ENCODE measurements around the gene FNDC3B.
"Not testable (repeated sequence)": the region's sequence is repeated elsewhere in the genome, so short reads cannot be mapped to it uniquely, and the experiment has no call there.

Gene FNDC3B

GRCh38 chr3:172090035-172090434 lies 50.7 kb downstream of the FNDC3B start:
- Histone ChIP-seq H3K9ac (ENCODE audit: low read depth in 1 of 2, low read length in 2 of 2) (no peak overlapping the region), H3K27me3 (ENCODE audit: control insufficient read depth in 1 of 2, insufficient read depth in 2 of 2, low read length in 2 of 2) (no peaks in the 10 kb centered on the region), H3K4me3 (ENCODE audit: low read depth in 1 of 2, low read length in 2 of 2) (no peak overlapping the region), H3K36me3 (ENCODE audit: control insufficient read depth in 1 of 2, insufficient read depth in 2 of 2, low read length in 2 of 2) (no peaks in the 10 kb centered on the region), H3K9me3 (ENCODE audit: control insufficient read depth in 1 of 2, low read length in 2 of 2) (no peaks in the 10 kb centered on the region), H3K27ac (ENCODE audit: low read depth, low read length) (no peak overlapping the region), H3K4me1 (ENCODE audit: control insufficient read depth in 1 of 2, insufficient read depth in 2 of 2, low read length in 2 of 2) (peaks cover 11 to 21% of the 10 kb centered on the region in 2 donors)

GRCh38 chr3:172092658-172093057 lies 53.3 kb downstream of the FNDC3B start:
- Histone ChIP-seq H3K36me3 (ENCODE audit: control insufficient read depth in 1 of 2, insufficient read depth in 2 of 2, low read length in 2 of 2) (no peaks in the 10 kb centered on the region), H3K4me1 (ENCODE audit: control insufficient read depth in 1 of 2, insufficient read depth in 2 of 2, low read length in 2 of 2) (peaks cover 11 to 39% of the 10 kb centered on the region in 2 donors), H3K27ac (ENCODE audit: low read depth, low read length) (no peak overlapping the region), H3K4me3 (ENCODE audit: low read depth in 1 of 2, low read length in 2 of 2) (no peak overlapping the region), H3K9ac (ENCODE audit: low read depth in 1 of 2, low read length in 2 of 2) (no peak overlapping the region), H3K27me3 (ENCODE audit: control insufficient read depth in 1 of 2, insufficient read depth in 2 of 2, low read length in 2 of 2) (no peaks in the 10 kb centered on the region), H3K9me3 (ENCODE audit: control insufficient read depth in 1 of 2, low read length in 2 of 2) (no peaks in the 10 kb centered on the region)

- not testable (repeated sequence) for H3K9ac ChIP-seq (ENCODE audit: low read depth in 1 of 2, low read length in 2 of 2); H3K9me3 ChIP-seq (ENCODE audit: control insufficient read depth in 1 of 2, low read length in 2 of 2); H3K4me3 ChIP-seq (ENCODE audit: low read depth in 1 of 2, low read length in 2 of 2); H3K36me3 ChIP-seq (ENCODE audit: control insufficient read depth in 1 of 2, insufficient read depth in 2 of 2, low read length in 2 of 2); H3K27me3 ChIP-seq (ENCODE audit: control insufficient read depth in 1 of 2, insufficient read depth in 2 of 2, low read length in 2 of 2); H3K27ac ChIP-seq (ENCODE audit: low read depth, low read length)
- H3K4me1 ChIP-seq (ENCODE audit: control insufficient read depth in 1 of 2, insufficient read depth in 2 of 2, low read length in 2 of 2), result peaks cover 6 to 40% of the 10 kb centered on the region in 2 donors
Measured at GRCh38 chr3:172093581-172094443, 54.4 kb downstream of the FNDC3B start.

- H3K4me3 ChIP-seq (ENCODE audit: low read depth in 1 of 2, low read length in 2 of 2), result no peak overlapping the region
- no peaks in the 10 kb centered on the region for H3K27me3 ChIP-seq (ENCODE audit: control insufficient read depth in 1 of 2, insufficient read depth in 2 of 2, low read length in 2 of 2)
- H3K4me1 ChIP-seq (ENCODE audit: control insufficient read depth in 1 of 2, insufficient read depth in 2 of 2, low read length in 2 of 2), result peaks cover 6 to 51% of the 10 kb centered on the region in 2 donors
- no peaks in the 10 kb centered on the region for H3K36me3 ChIP-seq (ENCODE audit: control insufficient read depth in 1 of 2, insufficient read depth in 2 of 2, low read length in 2 of 2)
- H3K9me3 ChIP-seq (ENCODE audit: control insufficient read depth in 1 of 2, low read length in 2 of 2), result no peaks in the 10 kb centered on the region
- H3K9ac ChIP-seq (ENCODE audit: low read depth in 1 of 2, low read length in 2 of 2), result no peak overlapping the region
- no peak overlapping the region for H3K27ac ChIP-seq (ENCODE audit: low read depth, low read length)
Measured at GRCh38 chr3:172094621-172095557, 55.5 kb downstream of the FNDC3B start.

- H3K9ac ChIP-seq (ENCODE audit: low read depth in 1 of 2, low read length in 2 of 2), result no peak overlapping the region
- H3K4me1 ChIP-seq (ENCODE audit: control insufficient read depth in 1 of 2, insufficient read depth in 2 of 2, low read length in 2 of 2), result peaks cover 3 to 56% of the 10 kb centered on the region in 2 donors
- no peaks in the 10 kb centered on the region for H3K27me3 ChIP-seq (ENCODE audit: control insufficient read depth in 1 of 2, insufficient read depth in 2 of 2, low read length in 2 of 2)
- no peaks in the 10 kb centered on the region for H3K9me3 ChIP-seq (ENCODE audit: control insufficient read depth in 1 of 2, low read length in 2 of 2)
- no peaks in the 10 kb centered on the region for H3K36me3 ChIP-seq (ENCODE audit: control insufficient read depth in 1 of 2, insufficient read depth in 2 of 2, low read length in 2 of 2)
- no peak overlapping the region for H3K27ac ChIP-seq (ENCODE audit: low read depth, low read length)
- H3K4me3 ChIP-seq (ENCODE audit: low read depth in 1 of 2, low read length in 2 of 2), result no peak overlapping the region
Measured at GRCh38 chr3:172096881-172097420, 57.6 kb downstream of the FNDC3B start.

GRCh38 chr3:172097585-172097984 lies 58.2 kb downstream of the FNDC3B start:
- Histone ChIP-seq H3K9me3 (ENCODE audit: control insufficient read depth in 1 of 2, low read length in 2 of 2) (no peaks in the 10 kb centered on the region), H3K27ac (ENCODE audit: low read depth, low read length) (no peak overlapping the region), H3K27me3 (ENCODE audit: control insufficient read depth in 1 of 2, insufficient read depth in 2 of 2, low read length in 2 of 2) (no peaks in the 10 kb centered on the region), H3K4me3 (ENCODE audit: low read depth in 1 of 2, low read length in 2 of 2) (no peak overlapping the region), H3K4me1 (ENCODE audit: control insufficient read depth in 1 of 2, insufficient read depth in 2 of 2, low read length in 2 of 2) (peaks cover 8 to 62% of the 10 kb centered on the region in 2 donors), H3K36me3 (ENCODE audit: control insufficient read depth in 1 of 2, insufficient read depth in 2 of 2, low read length in 2 of 2) (no peaks in the 10 kb centered on the region), H3K9ac (ENCODE audit: low read depth in 1 of 2, low read length in 2 of 2) (no peak overlapping the region)

- Histone ChIP-seq H3K27me3 (ENCODE audit: control insufficient read depth in 1 of 2, insufficient read depth in 2 of 2, low read length in 2 of 2) (no peaks in the 10 kb centered on the region), H3K27ac (ENCODE audit: low read depth, low read length) (no peak overlapping the region), H3K9ac (ENCODE audit: low read depth in 1 of 2, low read length in 2 of 2) (no peak overlapping the region), H3K4me1 (ENCODE audit: control insufficient read depth in 1 of 2, insufficient read depth in 2 of 2, low read length in 2 of 2) (peaks cover 8 to 74% of the 10 kb centered on the region in 2 donors), H3K4me3 (ENCODE audit: low read depth in 1 of 2, low read length in 2 of 2) (no peak overlapping the region), H3K36me3 (ENCODE audit: control insufficient read depth in 1 of 2, insufficient read depth in 2 of 2, low read length in 2 of 2) (no peaks in the 10 kb centered on the region), H3K9me3 (ENCODE audit: control insufficient read depth in 1 of 2, low read length in 2 of 2) (no peaks in the 10 kb centered on the region)
Measured at GRCh38 chr3:172098698-172099494, 59.5 kb downstream of the FNDC3B start.

GRCh38 chr3:172099495-172099808 lies 60.1 kb downstream of the FNDC3B start:
- no peak overlapping the region for H3K4me3 ChIP-seq (ENCODE audit: low read depth in 1 of 2, low read length in 2 of 2)
- peak overlapping the region; percentile 20 for H3K27ac ChIP-seq (ENCODE audit: low read depth, low read length)
- no peaks in the 10 kb centered on the region for H3K36me3 ChIP-seq (ENCODE audit: control insufficient read depth in 1 of 2, insufficient read depth in 2 of 2, low read length in 2 of 2)
- H3K27me3 ChIP-seq (ENCODE audit: control insufficient read depth in 1 of 2, insufficient read depth in 2 of 2, low read length in 2 of 2), result no peaks in the 10 kb centered on the region
- H3K9ac ChIP-seq (ENCODE audit: low read depth in 1 of 2, low read length in 2 of 2), result no peak overlapping the region
- no peaks in the 10 kb centered on the region for H3K9me3 ChIP-seq (ENCODE audit: control insufficient read depth in 1 of 2, low read length in 2 of 2)
- peaks cover 8 to 78% of the 10 kb centered on the region in 2 donors for H3K4me1 ChIP-seq (ENCODE audit: control insufficient read depth in 1 of 2, insufficient read depth in 2 of 2, low read length in 2 of 2)

GRCh38 chr3:172100482-172100881 lies 61.1 kb downstream of the FNDC3B start:
- Histone ChIP-seq H3K4me3 (ENCODE audit: low read depth in 1 of 2, low read length in 2 of 2) (no peak overlapping the region), H3K27me3 (ENCODE audit: control insufficient read depth in 1 of 2, insufficient read depth in 2 of 2, low read length in 2 of 2) (no peaks in the 10 kb centered on the region), H3K9me3 (ENCODE audit: control insufficient read depth in 1 of 2, low read length in 2 of 2) (no peaks in the 10 kb centered on the region), H3K4me1 (ENCODE audit: control insufficient read depth in 1 of 2, insufficient read depth in 2 of 2, low read length in 2 of 2) (peaks cover 8 to 75% of the 10 kb centered on the region in 2 donors), H3K27ac (ENCODE audit: low read depth, low read length) (no peak overlapping the region), H3K36me3 (ENCODE audit: control insufficient read depth in 1 of 2, insufficient read depth in 2 of 2, low read length in 2 of 2) (no peaks in the 10 kb centered on the region), H3K9ac (ENCODE audit: low read depth in 1 of 2, low read length in 2 of 2) (no peak overlapping the region)

All from duodenal mucosa (tissue), 2 donors.